CD4-positive, alpha-beta T cell treated with Interleukin-17A for 4 hours (primary cell): ENCODE data around the gene CRYZL1.
"Not testable (repeated sequence)": the region's sequence is repeated elsewhere in the genome, so short reads cannot be mapped to it uniquely, and the experiment has no call there.

Experiments used
- DNase-seq: peaks from one replicate; pipeline ENCODE4 v3.0.0-alpha.2; 2020; ENCODE audit warnings: mixed read lengths

Gene CRYZL1

DNA sequence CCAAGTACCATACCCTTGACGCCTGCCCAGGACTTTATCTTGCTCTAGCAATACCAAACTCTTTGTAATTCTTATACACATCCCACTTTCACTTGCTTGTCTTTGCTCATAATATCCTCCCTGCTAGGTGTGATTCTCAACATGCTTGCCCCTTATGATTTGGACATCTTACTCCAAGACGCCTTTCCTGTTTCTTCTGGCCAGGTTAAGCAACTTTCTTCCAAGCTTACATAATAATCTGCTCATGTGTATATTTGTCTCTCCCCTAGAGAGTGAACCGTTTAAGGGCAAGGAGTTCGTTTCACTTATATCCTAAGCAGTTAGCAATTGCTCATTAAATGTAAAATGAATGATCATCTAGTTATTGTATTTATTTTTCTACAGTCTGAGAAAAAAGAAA, 21.8 kb downstream of the CRYZL1 start:
- DNase-seq, result no peak

DNA sequence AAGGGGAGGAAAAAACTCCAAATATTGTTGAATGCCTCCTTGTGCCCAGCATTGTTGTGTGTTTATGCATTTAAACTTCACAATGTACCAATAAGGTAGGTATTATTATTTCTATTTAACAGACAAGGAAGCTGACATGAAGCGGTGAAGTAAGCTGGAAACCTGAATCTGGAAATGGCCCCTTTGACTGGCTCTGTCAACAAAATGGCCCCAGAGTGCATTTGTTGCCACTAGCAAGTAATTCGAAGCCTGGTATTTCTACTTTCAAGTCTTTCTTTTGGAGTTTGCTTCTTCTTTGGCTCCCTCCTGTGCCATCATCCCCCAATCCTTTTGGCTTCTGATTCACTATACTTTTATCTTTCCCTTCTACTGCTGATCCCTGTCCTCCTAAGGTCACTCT, 23.1 kb downstream of the CRYZL1 start:
- DNase-seq, result no peak

DNA sequence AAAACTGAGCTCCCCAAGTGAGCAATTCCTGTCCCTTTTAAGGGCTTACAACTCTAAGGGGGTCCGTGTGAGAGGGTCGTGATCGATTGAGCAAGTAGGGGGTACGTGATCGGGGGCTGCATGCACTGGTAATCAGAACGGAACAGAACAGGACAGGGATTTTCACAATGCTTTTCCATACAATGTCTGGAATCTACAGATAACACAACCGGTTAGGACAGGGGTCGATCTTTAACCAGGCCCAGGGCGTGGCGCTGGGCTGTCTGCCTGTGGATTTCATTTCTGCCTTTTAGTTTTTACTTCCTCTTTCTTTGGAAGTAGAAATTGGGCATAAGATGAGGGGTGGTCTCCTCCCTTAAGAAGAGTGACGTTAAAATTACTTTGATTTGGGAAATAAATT, 24.0 kb downstream of the CRYZL1 start:
- not testable (repeated sequence) for DNase-seq

DNA sequence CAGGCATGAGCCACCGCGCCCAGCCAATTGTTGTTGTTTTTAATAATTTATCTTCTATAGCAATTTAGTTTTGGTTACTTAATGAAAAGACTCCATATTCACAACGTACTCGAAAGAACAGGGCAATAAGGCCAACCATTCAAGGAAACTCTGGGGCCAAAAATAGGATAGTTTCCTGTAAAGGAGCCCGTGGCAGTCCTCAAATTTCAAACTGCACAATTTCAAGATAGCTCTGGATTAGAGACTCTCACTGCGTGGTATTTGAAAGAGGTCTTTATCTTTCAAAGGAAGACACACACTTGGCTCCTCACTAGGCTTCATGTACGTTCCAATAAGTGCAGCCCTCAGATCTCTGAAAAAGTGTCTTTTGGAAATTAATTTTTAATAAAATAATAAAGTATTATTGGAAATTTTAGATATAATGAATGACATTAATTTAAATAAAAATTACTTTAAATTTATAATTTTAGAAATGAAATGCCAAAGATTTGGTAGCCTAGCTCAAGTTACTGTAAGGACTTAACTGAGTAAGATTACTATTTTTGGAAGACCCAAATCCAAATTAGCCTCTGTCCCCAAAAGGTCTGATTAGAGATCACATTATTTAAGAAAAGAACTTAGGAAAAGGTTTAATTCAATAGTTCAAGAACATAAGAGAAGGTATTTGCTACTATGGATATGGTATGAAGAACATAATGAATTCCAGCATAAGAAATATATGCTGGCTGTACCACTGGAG, 30.4 kb downstream of the CRYZL1 start:
- DNase-seq, result no peak

DNA sequence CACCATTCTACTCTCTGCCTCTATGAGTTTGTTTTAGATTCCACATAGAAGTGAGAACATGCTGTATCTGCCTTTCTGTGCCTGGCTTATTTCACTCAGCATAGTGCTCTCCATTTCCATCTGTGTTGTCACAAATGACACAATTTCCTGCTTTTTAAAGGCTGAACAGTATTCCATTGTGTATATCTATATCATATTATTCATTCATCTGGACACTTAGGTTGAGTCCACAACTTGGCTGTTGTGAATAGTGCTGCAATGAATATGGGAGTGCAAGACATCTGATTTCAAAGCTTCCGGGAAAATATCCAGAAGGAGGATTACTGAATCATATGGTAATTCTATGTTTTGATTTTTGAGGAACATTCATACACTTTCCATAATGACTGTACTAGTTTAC, 33.0 kb downstream of the CRYZL1 start:
- DNase-seq, result no peak

DNA sequence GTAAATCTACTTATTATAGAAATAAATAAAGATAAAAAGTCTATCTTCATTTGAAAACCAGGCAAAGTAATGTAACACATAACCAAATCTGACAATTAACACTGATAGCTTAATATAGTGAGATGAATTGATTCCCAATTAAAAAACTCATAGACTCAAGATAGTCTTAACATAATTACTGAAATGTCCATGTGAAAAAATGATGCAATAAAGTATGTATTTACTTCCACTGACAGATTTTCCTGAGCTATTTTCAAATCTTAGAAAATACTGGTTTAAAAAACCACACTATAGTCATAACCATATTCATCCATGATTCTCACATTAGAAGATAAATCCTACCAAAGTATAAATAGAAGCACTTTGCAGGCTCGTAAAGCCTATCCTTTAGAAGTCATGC, 43.5 kb downstream of the CRYZL1 start:
- no peak for DNase-seq

DNA sequence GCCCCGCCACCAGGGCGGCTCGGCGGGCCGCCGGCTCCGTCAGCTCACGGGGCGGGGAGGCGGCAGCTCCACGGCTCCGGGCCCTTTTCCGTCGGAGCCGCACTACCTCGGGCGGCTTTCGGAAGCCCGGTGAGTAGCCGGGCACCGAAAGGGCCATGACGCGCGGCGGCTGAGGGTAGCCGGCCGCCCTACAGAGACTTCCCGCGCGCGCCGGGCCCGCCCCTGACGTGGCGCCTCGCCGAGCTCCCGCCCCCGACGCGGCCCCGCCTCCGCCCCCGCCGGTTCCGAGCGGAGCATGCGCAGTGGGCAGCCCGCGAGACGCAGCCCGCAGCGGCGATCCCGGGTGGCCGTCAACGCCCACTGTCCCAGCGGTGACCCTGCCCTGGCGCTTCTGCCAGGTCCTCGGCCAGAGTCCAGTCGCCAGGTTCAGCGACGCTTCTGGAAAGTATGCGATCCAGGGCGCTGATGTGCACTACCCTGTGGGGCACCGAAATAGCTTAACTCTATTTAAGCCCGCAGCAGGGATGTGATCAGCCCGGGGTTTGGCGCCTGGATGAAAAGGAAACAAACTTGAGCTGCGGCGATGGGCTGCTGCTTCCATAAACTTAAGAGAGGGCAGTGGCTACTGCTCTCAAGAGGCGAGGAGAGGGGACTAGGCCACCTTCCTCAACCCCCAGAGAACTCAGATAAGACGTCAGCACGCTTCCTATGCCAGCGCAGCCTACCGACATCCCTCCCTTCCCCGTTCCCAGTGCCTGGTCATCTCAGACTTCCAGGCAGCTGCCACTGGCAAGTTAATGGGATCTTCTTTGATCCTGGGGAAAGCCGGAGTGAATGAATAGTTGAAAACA, 52.8 kb downstream of the CRYZL1 start, which contains the start of gene DONSON:
Gene DONSON, minus strand, starts transcription at position 200 of the 851 bp plus-strand sequence. Its CDS starts 43 bp downstream, at position 157.
- DNase-seq, result peak; percentile 92

DNA sequence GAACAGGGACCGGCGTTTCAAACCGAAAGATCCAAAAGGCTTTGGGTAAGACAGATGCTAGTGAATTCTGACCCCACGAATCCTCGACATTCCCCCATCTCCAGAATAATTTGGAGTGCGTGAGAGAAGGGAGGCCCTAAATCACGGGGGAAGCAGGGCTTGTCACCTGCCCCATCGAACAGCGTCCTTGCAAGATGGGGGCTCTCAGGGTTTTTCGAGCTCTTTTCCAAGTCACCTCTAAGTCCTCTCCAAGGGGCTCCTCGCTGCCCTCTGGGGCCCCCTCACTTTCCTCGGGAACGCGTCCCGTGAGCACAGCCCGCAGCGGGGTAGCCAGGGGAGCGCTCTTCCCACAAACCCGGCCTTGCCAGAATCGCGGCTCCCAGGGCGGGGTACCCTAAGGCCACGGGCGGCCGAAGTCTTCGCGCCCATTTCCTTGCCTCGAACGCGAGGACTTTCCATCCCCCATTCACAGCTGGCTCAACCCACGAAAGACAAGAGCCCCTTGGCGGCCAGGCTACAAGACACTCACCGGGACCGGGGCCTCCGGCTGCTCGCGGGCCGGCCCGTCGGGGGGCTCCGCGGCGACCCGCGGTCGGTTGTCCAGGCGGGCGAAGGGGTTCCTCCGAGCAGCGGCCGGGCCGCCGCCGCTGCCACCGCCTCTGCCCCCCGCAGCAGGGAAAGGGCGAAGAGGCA, 53.6 kb downstream of the CRYZL1 start:
- DNase-seq, result peak; percentile 33

DNA sequence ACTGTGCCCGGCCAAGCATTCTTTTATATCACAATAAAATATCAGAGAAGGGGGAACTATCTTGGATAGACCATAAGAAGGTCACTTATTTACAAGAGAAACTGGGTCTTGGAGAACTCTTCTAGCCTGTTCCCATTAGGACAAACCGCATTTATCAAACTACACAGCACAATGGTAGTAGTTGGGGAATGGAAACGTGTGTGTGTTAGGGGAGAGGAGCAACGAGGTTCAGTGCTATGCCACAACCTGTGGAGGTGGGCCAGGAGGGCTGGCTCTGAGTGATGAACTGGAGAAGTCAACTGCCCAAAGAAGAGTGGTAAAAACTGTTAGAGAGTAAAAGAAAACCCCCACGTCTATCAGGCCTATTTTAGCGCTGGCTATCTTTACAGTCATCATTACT, 54.6 kb downstream of the CRYZL1 start:
- no peak for DNase-seq

DNA sequence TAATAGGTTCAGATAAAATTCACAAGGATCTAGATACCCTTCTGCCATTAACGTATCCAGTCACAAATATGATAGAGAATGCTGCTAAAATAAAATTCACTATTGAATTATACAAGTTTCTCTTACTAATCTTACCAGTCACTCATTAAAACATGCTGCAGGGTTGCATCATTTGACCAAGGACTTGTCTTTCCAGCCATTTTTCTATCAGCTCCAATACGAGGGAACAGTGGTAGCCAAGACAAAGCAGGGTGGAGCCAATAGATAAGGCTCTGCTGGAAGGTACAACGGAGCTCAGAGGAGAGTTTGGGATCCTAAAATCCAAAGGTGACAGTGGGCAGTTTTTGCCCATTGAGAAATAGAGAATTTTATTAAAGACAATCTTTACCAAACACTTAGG, 57.1 kb downstream of the CRYZL1 start:
- DNase-seq, result no peak

DNA sequence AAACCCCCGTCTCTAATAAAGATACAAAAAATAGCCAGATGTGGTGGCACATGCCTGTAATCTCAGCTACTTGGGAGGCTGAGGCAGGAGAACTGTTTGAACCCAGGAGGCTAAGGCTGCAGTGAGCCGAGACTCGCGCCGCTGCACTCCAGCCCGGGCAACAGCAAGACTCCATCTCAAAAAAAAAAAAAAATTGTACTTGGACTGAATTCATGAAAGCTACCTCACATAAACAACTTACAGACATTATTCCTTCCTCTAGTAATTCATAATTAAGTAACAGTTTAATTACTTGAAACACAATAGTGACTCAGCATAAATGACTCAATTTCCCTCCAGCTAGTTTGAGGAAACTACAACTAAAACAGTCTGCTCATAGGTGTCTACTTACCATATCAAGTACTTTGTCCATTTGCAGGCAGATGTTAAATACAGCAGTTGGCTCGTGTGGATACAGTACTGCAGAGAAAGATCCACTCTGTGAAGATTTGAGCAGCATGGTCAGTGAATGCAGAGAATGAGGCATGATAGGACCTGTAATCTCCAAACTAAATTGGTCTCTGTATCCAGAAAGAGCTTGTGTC, 62.5 kb downstream of the CRYZL1 start:
- DNase-seq, result no peak

DNA sequence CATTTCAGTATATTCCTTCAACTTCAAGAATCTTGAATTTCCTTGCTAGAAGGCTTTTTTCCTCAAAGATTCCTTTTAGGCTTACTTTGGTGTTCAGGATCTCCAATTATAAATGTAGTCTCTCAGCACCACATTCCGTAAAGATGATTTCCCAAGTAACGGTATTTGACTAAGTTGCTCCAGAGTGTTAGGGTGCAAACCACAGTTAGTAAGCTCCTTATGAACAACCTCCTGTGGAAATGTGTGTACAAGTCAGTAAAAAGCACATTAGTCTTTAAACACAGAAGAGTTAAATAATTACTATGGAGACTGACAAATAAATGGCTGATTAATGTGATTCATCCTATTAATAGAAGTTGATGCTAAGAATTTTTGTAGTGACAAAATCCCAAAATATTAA, 63.3 kb downstream of the CRYZL1 start:
- no peak for DNase-seq

DNA sequence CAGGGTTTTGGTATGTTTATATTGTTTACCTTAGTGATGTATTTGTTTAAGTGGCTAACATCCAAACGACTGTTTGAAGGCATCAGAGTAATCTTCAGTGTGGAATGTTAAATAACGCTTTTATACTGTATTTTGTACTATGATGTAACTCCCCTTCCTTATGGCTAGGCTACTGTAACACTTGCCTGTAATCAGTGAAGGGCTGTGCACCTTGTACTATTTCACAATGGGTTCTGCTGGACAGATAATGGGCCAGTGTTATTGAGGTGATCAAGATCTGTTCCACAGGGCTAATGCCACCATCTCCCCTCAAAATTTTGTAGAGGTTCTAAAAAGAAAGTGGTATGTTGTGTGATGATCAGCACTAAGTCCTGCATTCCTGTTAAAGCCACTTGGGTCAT, 64.8 kb downstream of the CRYZL1 start:
- DNase-seq, result not testable (repeated sequence)

DNA sequence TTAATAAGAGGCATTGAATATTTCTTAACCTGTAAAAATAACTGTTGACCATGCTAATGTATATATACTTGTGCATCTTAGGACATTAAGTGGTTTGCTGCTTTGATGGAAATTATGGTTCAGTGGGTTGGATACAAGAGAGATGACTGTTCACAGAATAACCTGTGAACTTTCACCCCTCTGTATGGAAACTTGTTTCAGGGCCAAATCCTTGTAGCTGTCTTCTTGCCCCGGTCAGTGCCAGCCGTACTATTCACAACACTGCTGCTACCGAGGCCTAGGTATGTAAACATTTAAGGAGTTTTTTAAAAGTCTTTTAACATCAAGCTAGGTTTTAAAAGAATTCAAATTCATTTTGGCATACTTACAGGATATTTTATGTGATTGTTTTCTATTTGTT, 69.2 kb downstream of the CRYZL1 start:
- no peak for DNase-seq

DNA sequence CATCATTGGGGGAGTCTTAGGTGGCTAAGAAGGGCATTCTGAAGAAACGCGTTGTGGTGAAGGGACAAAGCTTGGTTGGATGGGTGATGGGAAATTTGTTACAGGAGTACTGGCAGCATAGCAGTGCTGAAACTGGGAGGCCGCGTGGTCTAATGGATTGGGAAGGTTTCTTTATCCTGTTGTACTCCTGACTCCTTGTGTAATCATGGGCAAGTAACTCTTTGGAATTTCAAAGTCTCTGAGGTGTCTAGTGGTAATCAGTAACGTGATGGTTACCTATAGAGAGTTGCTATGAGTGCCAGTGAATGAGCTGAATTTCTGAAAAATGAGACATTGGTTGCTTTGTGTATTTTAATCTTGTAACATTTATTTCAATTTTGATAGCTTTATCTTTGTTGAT, 71.5 kb downstream of the CRYZL1 start:
- no peak for DNase-seq

DNA sequence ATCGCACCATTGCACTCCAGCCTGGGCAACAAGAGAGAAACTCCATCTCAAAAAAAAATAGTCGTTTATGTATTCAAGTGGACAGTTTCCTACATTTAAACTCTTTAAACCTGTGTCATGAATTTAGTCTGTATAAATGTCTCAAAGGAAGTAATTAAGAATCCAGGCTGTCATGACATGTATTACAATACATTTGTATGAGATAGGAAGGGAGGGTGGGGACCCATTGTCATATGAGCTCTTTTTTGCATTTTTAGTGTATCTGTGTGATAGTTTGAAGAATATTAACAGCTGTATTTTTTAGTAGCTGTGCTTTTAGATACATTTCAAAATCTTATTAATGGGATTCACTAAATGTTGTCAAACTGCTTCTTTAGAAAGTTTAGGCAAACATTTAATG, 73.1 kb downstream of the CRYZL1 start:
- DNase-seq, result no peak

DNA sequence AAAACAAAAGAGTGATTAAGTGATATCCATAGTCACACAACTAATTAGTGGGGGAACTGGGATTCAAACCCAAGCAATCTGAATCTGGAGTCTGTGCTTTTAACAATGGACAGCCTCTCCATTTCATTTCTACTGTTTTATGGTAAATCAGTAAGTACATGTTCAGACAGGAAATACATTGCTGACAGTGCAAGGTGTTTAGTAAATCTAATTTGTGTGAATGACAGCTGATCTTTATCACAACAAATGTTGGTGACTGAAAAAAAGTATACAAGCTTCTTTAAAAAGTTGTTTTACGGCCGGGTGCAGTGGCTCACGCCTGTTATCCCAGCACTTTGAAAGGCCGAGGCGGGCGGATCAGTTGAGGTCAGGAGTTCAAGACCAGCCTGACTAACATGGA, 73.6 kb downstream of the CRYZL1 start:
- DNase-seq, result no peak

DNA sequence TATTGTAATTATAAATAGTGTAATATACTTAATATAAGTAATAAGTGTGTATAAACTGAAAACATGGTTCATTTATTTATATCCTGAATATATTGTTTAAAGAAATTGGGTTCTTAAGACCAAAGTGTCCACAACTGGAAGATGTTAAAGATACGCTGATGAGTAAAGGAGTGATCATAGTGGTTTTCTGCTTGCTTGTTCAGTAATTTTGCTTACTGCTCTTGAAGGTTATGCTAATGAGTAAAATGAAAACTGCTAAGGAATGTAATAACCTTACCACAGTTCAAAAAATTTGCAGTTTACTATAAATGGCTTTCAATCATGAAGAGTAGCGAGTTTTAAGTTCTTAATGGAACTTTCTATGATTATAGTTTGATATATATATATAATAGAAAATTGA, 75.0 kb downstream of the CRYZL1 start:
- DNase-seq, result no peak

DNA sequence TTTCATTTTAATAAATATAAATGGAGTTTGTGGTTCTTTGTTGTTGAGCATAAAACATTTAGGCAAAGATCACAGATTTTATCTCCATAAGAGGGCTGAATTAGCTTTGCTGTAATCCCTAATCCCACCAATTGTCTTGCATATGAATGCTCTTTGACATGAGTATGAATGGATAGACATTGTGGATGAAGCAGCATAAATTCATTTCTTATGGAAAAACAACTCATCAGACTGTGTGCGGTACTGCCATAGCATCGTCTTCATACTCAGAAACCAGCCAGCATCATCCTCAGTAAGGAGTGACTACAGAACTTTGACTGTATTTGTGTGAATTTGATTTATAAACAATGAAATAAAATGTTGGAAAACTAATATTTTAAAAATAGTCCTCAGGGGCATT, 79.2 kb downstream of the CRYZL1 start:
- DNase-seq, result no peak

DNA sequence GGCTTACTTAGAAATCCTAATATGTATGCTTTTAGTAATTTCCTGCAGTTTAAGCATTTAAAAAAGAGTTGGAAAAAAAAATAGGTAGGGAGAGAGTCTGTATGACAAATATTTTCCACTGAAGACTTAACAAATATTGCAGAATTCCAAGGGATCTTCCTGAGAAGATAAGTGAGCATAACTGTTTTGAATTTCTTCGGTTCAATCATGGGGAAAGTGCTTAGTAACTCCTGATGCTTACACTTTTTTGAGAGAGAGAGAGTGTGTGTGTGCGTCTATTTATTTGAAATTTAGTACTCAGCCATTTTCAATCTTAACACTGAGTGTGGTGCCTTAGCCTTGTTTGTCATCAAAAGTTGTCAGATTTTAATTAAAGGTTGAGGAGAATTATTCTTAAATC, 80.2 kb downstream of the CRYZL1 start:
- no peak for DNase-seq

DNA sequence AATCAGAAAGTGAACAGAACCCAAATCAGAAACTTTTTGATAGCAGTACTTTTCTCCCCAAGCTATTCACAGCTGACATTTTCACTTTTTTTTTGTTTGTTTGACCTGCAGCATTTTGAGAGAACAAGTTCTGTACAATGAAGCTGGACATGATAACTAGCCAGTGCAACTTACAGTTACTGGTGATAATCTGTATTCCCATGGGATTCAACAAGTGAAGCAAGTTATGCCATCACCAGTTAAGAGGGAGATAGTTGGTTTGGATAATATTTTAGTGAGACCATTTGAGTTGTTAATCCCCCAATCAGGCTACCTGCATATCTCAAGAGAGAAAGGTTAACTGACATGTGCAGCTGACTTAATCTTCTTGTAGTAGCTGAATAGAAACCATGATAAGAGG, 80.6 kb downstream of the CRYZL1 start:
- no peak for DNase-seq

DNA sequence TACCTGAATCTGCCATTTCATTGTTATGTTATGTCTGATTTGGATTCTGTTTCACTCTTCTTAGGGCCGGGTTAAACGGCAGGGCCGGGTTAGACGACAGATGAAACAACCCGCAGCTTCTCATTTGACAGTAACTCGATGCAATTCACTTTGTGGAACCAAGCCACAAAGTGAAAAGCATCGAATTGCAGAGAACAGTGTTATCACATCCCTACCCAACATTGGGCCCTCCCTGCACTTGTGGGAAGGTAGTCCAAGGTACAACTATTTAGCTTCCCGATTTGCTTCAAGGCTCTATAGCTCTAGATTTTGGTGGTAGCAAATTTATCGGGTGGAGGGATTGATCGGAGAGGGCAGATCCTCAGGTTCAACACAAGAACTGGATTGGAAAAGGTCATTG, 81.7 kb downstream of the CRYZL1 start:
- DNase-seq, result no peak

DNA sequence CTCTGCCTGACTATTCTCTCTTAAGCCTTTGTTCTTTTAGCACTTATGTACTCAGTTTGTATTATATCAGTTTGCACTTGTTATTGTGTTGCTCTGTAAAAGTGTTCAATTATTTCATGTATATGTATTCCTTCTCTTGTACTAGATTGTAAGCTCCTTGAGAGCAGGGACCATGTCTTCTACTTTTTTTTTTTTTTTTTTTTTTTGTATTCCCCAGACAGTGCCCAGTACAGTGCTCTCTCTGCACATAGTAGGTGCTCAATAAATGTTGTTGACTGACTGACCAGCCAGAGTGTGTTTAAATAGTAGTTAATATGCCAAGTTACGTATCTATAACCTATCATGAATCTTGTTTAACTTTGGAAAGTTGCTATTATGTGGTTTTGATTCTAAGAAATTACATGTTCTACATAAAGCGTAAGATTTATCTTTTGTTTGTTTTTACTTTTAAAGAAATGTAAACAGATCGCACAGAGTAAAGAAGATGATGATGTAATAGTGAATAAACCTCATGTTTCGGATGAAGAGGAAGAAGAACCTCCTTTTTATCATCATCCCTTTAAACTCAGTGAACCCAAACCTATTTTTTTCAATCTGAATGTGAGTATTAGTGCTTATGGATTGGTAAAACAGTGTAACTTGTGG, 82.6 kb downstream of the CRYZL1 start:
- no peak for DNase-seq
